Neural progenitor cell (in vitro differentiated cells): ENCODE measurements around the gene SLC9A4. TPM values are rescaled to one million over a fixed set of nuclear protein-coding genes. Genes with fewer than 3 reads are reported as not detected.
"Not testable (repeated sequence)": the region's sequence is repeated elsewhere in the genome, so short reads cannot be mapped to it uniquely, and the experiment has no call there.

ENCODE experiments used
- DNase-seq: peaks from one replicate; pipeline ENCODE4 v3.0.0-alpha.2; 2016; ENCODE audit warnings: low spot score
- H2AFZ ChIP-seq: fragments of 200-600 bp; sonication (generic); replicated peaks from 2 replicates; pipeline ENCODE4 v1.6.1; 2016; ENCODE audit warnings: antibody characterized with exemption
- H3F3A ChIP-seq: fragments of 200-600 bp; sonication (generic); 2 replicates; pipeline ENCODE4 v1.6.1; 2016; ENCODE audit warnings: antibody characterized with exemption, low read depth
- H3K27ac ChIP-seq: fragments of 200-600 bp; sonication (generic); 2 replicates; pipeline ENCODE4 v1.5.1; 2016; ENCODE audit warnings: mild to moderate bottlenecking
- H3K27me3 ChIP-seq: fragments of 200-600 bp; sonication (generic); 2 replicates; pipeline ENCODE4 v1.6.1; 2016; ENCODE audit warnings: mild to moderate bottlenecking, moderate library complexity
- H3K36me3 ChIP-seq: fragments of 200-600 bp; sonication (generic); 2 replicates; pipeline ENCODE4 v1.5.1; 2016
- H3K4me1 ChIP-seq: fragments of 200-600 bp; sonication (generic); 2 replicates; pipeline ENCODE4 v1.6.1; 2016; ENCODE audit warnings: mixed run types
- H3K4me2 ChIP-seq: fragments of 200-600 bp; sonication (generic); 2 replicates; pipeline ENCODE4 v1.6.1; 2016
- H3K4me3 ChIP-seq: fragments of 200-600 bp; sonication (generic); 2 replicates; pipeline ENCODE4 v1.5.1; 2016
- H3K79me2 ChIP-seq: fragments of 200-600 bp; sonication (generic); 2 replicates; pipeline ENCODE4 v1.6.1; 2016; ENCODE audit warnings: low read depth
- H3K9ac ChIP-seq: fragments of 200-600 bp; sonication (generic); 2 replicates; pipeline ENCODE4 v1.6.1; 2016
- H3K9me3 ChIP-seq: fragments of 200-600 bp; sonication (generic); 2 replicates; pipeline ENCODE4 v1.5.1; 2016; ENCODE audit warnings: low read depth
- H4K20me1 ChIP-seq: fragments of 200-600 bp; sonication (generic); 2 replicates; pipeline ENCODE4 v1.6.1; 2016; ENCODE audit warnings: low read depth
- H3K27ac Mint-ChIP-seq: 3 replicates; pipeline ENCODE4 v1.8.0; 2021; ENCODE audit warnings: mixed read lengths
- H3K27me3 Mint-ChIP-seq: 2 replicates; pipeline ENCODE4 v1.8.0; 2022; ENCODE audit warnings: low read depth, mild to moderate bottlenecking, inconsistent platforms, moderate library complexity, mixed read lengths; ENCODE audit not compliant: insufficient read depth
- H3K36me3 Mint-ChIP-seq: 3 replicates; pipeline ENCODE4 v1.8.0; 2021; ENCODE audit warnings: mixed read lengths
- H3K4me1 Mint-ChIP-seq: 3 replicates; pipeline ENCODE4 v1.8.0; 2021; ENCODE audit warnings: mixed read lengths
- H3K4me3 Mint-ChIP-seq: 3 replicates; pipeline ENCODE4 v1.8.0; 2021; ENCODE audit warnings: mild to moderate bottlenecking, moderate library complexity, mixed read lengths
- H3K9me3 Mint-ChIP-seq: 3 replicates; pipeline ENCODE4 v1.8.0; 2020; ENCODE audit warnings: mixed read lengths
- CTCF ChIP-seq: fragments of 200-600 bp; sonication (generic); IDR thresholded peaks from 2 replicates; pipeline ENCODE4 v1.5.1; 2017; ENCODE audit warnings: antibody characterized with exemption, mild to moderate bottlenecking
- EZH2 ChIP-seq: fragments of 200-600 bp; sonication (generic); IDR thresholded peaks from 2 replicates; pipeline ENCODE4 v1.6.1; 2017; ENCODE audit warnings: antibody characterized with exemption, mild to moderate bottlenecking, moderate library complexity
- EZH2phosphoT487 ChIP-seq: fragments of 200-600 bp; sonication (generic); IDR thresholded peaks from 2 replicates; pipeline ENCODE4 v1.6.1; 2017; ENCODE audit warnings: antibody characterized with exemption
- total RNA-seq: library from RNA; depleted of rRNA; stranded (reverse); fragments of >200 nt; gene quantifications from 2 replicates; pipeline ENCODE4 v1.2.3, GENCODE V29; 2015; ENCODE audit warnings: low replicate concordance

SLC9A4 gene
- total RNA-seq, 1 donor from 2014 or later, result not detected

GRCh38 chr2:102553601-102554000, 80.6 kb downstream of the SLC9A4 start:
- Mint-ChIP-seq H3K9me3 (peaks cover 10% of the 10 kb centered on the region), H3K27me3 (peaks cover 2% of the 10 kb centered on the region)

GRCh38 chr2:102558463-102558862, 85.4 kb downstream of the SLC9A4 start:
- no peaks in the 10 kb centered on the region for H3F3A ChIP-seq
- no peak overlapping the region for H2AFZ ChIP-seq
- H3K36me3 Mint-ChIP-seq, result no peaks in the 10 kb centered on the region
- no peak for DNase-seq
- H3K4me2 ChIP-seq, result no peak overlapping the region
- H3K4me1 Mint-ChIP-seq, result no peaks in the 10 kb centered on the region
- no peaks in the 10 kb centered on the region for H3K36me3 ChIP-seq
- H3K4me1 ChIP-seq, result no peaks in the 10 kb centered on the region
- H3K27me3 Mint-ChIP-seq, result no peaks in the 10 kb centered on the region
- H3K4me3 Mint-ChIP-seq, result no peak overlapping the region
- no peaks in the 10 kb centered on the region for H3K9me3 ChIP-seq
- no peak overlapping the region for H3K27ac ChIP-seq
- H3K27ac Mint-ChIP-seq, result no peak overlapping the region
- no peak overlapping the region for H3K4me3 ChIP-seq
- H3K9me3 Mint-ChIP-seq, result no peaks in the 10 kb centered on the region
- no peaks in the 10 kb centered on the region for H3K27me3 ChIP-seq
- H4K20me1 ChIP-seq, result no peaks in the 10 kb centered on the region
- TF ChIP-seq EZH2phosphoT487 (no peak), EZH2 (no peak), CTCF (no peak)
- no peaks in the 10 kb centered on the region for H3K79me2 ChIP-seq
- no peak overlapping the region for H3K9ac ChIP-seq

More at GRCh38 chr2:102553601-102554000, 80.6 kb downstream of the SLC9A4 start:
- Histone ChIP-seq H3K4me2 (no peak overlapping the region), H3K36me3 (no peaks in the 10 kb centered on the region), H2AFZ (no peak overlapping the region), H3K79me2 (no peaks in the 10 kb centered on the region), H3K27me3 (no peaks in the 10 kb centered on the region), H3F3A (no peaks in the 10 kb centered on the region), H3K27ac (no peak overlapping the region), H3K4me3 (no peak overlapping the region), H3K9ac (no peak overlapping the region), H3K9me3 (no peaks in the 10 kb centered on the region), H3K4me1 (no peaks in the 10 kb centered on the region), H4K20me1 (no peaks in the 10 kb centered on the region)
- Mint-ChIP-seq H3K36me3 (no peaks in the 10 kb centered on the region), H3K4me1 (no peaks in the 10 kb centered on the region), H3K27ac (no peak overlapping the region), H3K4me3 (no peak overlapping the region)
- no peak for TF ChIP-seq CTCF
- TF ChIP-seq EZH2phosphoT487, result no peak
- TF ChIP-seq EZH2, result no peak
- no peak for DNase-seq

GRCh38 chr2:102562542-102562941, 89.5 kb downstream of the SLC9A4 start:
- not testable (repeated sequence) for H3K79me2 ChIP-seq, H3K27ac Mint-ChIP-seq, H3K9me3 Mint-ChIP-seq, H3K4me1 Mint-ChIP-seq, H4K20me1 ChIP-seq, DNase-seq, H3K36me3 ChIP-seq, H3K27me3 Mint-ChIP-seq, H2AFZ ChIP-seq, H3K4me3 Mint-ChIP-seq, H3K9me3 ChIP-seq, H3K27me3 ChIP-seq, H3K4me1 ChIP-seq, H3K4me3 ChIP-seq, H3K27ac ChIP-seq, H3K36me3 Mint-ChIP-seq, H3F3A ChIP-seq, H3K9ac ChIP-seq, H3K4me2 ChIP-seq

GRCh38 chr2:102575888-102576287, 102.9 kb downstream of the SLC9A4 start:
- Mint-ChIP-seq H3K4me3 (no peak overlapping the region), H3K9me3 (peaks cover 15% of the 10 kb centered on the region), H3K27ac (no peak overlapping the region), H3K27me3 (no peaks in the 10 kb centered on the region), H3K36me3 (no peaks in the 10 kb centered on the region), H3K4me1 (no peaks in the 10 kb centered on the region)
- Histone ChIP-seq H3K9ac (no peak overlapping the region), H3K4me3 (no peak overlapping the region), H3F3A (no peaks in the 10 kb centered on the region), H3K36me3 (no peaks in the 10 kb centered on the region), H3K4me1 (no peaks in the 10 kb centered on the region), H3K79me2 (no peaks in the 10 kb centered on the region), H3K27ac (no peak overlapping the region), H3K9me3 (no peaks in the 10 kb centered on the region), H3K27me3 (no peaks in the 10 kb centered on the region), H3K4me2 (no peak overlapping the region), H4K20me1 (no peaks in the 10 kb centered on the region), H2AFZ (no peak overlapping the region)
- DNase-seq, result no peak
- no peak for TF ChIP-seq EZH2phosphoT487
- TF ChIP-seq EZH2, result no peak
- TF ChIP-seq CTCF, result no peak
